Measurements from ENCODE around the gene PASK.

GRCh38 chr2:241198381-241199279, 49.4 kb upstream of the PASK start:
- TF ChIP-seq SIN3A (IDR thresholded peaks at IDR 0.05; ENCODE audit: low read depth) (no peak), POLR2A (IDR thresholded peaks at IDR 0.05; ENCODE audit: borderline replicate concordance, extremely low read depth, insufficient read depth, insufficient read length) (no peak), CEBPB (IDR thresholded peaks at IDR 0.05; ENCODE audit: low read depth) (no peak), SP1 (IDR thresholded peaks at IDR 0.05; ENCODE audit: low read depth) (no peak), TCF7L2 (IDR thresholded peaks at IDR 0.05; ENCODE audit: borderline replicate concordance, extremely low read depth, insufficient read depth, insufficient read length) (no peak)
- TF ChIP-seq, protein P1, sequence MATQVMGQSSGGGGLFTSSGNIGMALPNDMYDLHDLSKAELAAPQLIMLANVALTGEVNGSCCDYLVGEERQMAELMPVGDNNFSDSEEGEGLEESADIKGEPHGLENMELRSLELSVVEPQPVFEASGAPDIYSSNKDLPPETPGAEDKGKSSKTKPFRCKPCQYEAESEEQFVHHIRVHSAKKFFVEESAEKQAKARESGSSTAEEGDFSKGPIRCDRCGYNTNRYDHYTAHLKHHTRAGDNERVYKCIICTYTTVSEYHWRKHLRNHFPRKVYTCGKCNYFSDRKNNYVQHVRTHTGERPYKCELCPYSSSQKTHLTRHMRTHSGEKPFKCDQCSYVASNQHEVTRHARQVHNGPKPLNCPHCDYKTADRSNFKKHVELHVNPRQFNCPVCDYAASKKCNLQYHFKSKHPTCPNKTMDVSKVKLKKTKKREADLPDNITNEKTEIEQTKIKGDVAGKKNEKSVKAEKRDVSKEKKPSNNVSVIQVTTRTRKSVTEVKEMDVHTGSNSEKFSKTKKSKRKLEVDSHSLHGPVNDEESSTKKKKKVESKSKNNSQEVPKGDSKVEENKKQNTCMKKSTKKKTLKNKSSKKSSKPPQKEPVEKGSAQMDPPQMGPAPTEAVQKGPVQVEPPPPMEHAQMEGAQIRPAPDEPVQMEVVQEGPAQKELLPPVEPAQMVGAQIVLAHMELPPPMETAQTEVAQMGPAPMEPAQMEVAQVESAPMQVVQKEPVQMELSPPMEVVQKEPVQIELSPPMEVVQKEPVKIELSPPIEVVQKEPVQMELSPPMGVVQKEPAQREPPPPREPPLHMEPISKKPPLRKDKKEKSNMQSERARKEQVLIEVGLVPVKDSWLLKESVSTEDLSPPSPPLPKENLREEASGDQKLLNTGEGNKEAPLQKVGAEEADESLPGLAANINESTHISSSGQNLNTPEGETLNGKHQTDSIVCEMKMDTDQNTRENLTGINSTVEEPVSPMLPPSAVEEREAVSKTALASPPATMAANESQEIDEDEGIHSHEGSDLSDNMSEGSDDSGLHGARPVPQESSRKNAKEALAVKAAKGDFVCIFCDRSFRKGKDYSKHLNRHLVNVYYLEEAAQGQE (IDR thresholded peaks at IDR 0.05; ENCODE audit: low read depth), result no peak
- TF ChIP-seq, protein P2, sequence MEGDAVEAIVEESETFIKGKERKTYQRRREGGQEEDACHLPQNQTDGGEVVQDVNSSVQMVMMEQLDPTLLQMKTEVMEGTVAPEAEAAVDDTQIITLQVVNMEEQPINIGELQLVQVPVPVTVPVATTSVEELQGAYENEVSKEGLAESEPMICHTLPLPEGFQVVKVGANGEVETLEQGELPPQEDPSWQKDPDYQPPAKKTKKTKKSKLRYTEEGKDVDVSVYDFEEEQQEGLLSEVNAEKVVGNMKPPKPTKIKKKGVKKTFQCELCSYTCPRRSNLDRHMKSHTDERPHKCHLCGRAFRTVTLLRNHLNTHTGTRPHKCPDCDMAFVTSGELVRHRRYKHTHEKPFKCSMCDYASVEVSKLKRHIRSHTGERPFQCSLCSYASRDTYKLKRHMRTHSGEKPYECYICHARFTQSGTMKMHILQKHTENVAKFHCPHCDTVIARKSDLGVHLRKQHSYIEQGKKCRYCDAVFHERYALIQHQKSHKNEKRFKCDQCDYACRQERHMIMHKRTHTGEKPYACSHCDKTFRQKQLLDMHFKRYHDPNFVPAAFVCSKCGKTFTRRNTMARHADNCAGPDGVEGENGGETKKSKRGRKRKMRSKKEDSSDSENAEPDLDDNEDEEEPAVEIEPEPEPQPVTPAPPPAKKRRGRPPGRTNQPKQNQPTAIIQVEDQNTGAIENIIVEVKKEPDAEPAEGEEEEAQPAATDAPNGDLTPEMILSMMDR (IDR thresholded peaks at IDR 0.05 in 2 of 3, conservative IDR thresholded peaks at IDR 0.05 in 1 of 3; ENCODE audit: borderline replicate concordance in 1 of 3, insufficient read depth in 1 of 3, low read depth in 2 of 3, low read length in 2 of 3), result no peak

Measured in HCT116 (cell line).